Islet of Langerhans (tissue), 1 donor: ENCODE measurements around the gene CDIPT.
"Not testable (repeated sequence)": the region's sequence is repeated elsewhere in the genome, so short reads cannot be mapped to it uniquely, and the experiment has no call there.

Experiments used
- FAIRE-seq: peaks from one replicate; lab custom pipeline; 2011; peaks lifted over from hg19 to GRCh38; lab: Jason Lieb, UNC

CDIPT gene

DNA sequence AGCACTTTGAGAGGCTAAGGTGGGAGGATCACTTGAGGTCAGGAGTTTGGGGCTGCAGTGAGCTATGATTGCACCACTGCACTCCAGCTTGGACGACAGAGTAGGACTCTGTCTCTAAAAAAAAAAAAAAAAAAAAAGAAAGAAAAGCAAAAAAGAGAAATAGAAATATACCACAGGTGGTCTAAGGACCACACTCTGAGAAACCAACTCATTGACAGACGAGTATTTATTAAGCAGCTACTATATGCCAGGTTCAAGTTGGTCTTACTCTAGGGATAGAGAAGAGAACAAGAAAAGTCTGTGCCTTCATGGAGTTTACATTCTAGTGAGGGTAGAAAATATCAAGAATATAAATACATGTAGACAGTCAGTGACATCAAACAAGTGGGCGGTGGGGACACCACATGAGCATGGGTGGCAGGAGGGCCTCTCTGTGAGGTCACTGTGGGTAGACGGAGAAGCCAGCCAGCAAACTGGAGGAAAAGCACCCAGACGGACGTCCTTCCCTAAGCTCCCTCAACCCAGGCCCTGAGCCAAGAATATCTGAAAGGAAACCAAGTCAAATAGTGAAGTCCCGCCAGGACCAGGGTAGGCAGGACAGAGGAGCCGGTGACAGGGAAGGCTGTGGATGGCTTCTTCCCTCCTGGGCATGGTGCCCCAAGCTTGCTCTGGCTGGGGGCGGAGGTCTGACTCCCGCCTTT lies 4.7 kb downstream of the CDIPT start:
- FAIRE-seq = no peak

DNA sequence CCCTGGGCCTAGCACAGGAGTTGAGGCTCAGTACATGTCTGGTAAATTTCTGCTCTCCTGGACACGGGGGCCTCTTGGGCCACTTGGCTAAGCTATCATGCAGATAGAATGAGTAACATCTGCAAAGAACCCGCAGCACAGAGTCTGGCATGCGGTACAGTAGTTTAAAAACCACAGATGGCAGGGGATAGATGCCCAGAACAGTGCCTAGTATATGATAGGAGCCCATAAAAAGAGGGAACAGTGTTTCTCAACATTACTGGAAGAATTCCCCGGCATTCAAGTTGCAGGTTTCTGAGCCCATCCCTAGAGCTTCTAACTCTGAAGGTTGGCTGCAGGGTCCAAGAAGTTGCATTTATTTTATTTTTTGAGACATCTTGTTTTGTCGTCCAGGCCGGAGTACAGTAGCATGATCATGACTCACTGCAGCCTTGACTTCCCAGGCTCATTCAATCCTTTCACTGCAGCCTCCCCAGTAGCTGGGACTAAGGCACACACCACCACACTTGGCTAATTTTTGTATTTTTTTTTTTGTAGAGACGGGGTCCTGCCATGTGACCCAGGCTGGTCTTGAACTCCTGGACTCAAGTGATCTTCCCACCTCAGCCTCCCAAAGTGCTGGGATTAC lies 5.8 kb downstream of the CDIPT start:
- no peak for FAIRE-seq

DNA sequence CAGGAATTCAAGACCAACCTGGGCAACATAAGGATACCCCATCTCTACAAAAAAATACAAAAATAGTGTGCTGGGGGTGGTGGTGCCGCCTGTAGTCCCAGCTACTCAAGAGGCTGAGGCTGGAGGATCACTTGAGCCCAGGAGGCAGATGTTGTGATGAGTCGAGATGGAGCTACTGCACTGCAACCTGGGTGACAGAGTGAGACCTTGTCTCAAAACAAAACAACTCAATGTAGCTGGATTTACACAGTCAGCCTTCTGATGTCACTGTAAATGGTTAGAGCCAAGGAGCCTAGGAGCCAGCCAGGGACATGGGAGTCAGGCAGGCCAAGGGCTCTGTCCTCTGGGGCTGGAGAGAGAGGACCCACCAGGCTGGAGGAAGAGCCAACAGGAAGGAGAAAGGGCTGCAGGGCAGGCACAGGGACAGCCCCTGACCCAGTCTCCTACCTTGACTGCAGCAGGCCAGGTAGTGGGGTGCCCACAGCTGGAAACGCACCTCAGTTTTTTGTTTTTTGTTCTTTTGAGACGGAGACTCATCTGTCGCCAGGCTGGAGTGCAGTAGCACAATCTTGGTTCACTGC lies 8.4 kb downstream of the CDIPT start:
- no peak for FAIRE-seq

GRCh38 chr16:29852654-29853053 lies 10.4 kb downstream of the CDIPT start:
- FAIRE-seq = no peak

DNA sequence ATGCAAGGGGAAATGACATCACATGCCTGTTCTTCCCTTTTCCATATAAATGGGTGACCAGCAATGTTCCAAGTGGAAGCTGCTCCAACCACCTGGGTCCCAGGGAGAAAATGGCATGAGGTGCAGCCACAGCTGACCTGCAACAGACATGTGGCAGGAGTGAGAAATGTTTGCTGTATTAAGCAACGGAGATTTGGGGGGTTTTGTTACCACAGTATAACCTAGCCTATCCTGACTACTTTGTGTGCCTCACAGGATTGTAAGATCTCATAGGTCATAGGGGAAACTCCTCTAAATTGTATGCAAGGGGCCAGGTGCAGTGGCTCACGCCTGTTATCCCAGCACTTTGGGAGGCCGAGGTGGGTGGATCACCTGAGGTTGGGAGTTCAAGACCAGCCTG lies 12.0 kb downstream of the CDIPT start:
- no peak for FAIRE-seq

DNA sequence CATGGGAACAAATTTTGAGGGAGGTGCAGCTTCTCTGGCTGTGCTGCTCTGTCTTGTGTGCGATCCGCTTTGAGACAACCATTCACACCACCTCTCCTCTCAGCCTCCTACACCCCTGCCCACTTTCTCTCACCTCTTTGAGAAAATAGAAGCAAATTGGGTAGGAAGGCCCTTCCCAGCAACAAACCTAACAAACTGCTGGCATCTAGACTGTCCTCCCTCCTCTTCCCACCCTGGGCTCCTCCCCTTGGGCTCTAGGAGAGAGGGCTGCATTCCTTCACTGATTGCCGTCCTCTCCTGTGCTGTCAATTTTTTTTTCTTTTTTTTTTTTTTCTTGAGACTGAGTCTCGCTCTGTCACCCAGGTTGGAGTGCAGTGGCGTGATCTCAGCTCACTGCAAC lies 13.5 kb downstream of the CDIPT start:
- no peak for FAIRE-seq

DNA sequence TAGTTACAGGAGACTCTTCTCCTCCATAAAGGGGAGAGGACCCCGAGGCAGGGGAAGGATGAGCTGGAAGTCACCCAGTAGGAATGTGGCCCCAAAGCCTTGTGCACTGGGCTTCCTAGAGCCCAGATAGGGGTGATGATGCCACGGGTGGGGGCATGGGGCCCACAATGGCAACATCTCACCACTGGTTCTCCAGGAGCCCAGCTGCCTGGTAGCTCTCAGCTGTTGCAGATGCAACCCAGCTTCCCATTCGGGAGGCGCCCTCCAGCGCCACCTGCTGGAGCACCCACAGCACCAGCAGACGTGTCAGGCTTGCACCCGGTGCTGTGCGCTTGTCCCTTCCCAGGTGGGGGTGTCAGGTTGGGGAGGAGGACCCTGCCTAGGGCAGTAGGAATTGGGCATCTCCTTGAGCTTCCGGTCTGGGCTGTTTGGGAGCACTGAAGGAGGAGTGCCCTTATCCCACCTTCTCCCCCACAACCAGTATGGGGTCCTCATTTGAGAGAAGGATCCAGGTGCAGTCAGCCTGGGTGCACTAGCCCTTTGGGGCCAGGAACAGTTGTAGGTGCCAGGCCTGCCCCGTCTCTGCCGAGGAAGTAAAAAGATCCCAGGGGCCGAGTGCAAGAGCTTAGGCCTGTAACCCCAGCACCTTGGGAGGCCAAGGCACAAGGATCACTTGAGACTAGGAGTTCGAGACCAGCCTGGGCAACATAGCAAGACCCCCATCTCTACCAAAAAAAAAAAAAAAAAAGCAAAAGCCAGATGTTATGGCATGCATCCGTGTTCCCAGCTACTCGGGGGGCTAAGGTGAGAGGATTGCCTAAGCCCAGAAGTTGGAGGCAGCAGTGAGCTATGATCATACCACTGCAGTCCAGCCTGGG lies 14.4 kb downstream of the CDIPT start:
- FAIRE-seq = no peak

DNA sequence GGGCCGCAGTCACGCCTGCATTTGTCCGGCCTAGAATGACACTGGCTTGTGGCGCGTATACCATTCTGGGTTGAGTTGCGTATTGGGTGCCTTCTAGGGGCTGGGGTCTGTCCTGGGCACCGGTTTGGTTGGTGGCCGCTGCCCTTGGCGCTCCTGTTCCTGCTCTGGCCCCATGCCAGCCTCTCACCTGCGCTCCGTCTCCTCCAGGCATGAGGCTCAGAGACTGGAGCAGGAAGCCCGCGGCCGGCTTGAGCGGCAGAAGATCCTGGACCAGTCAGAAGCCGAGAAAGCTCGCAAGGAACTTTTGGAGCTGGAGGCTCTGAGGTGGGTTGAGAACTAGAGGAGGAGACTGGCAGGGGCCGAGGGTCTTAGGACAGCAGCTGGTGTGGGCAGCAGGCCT lies 17.4 kb downstream of the CDIPT start:
- no peak for FAIRE-seq

DNA sequence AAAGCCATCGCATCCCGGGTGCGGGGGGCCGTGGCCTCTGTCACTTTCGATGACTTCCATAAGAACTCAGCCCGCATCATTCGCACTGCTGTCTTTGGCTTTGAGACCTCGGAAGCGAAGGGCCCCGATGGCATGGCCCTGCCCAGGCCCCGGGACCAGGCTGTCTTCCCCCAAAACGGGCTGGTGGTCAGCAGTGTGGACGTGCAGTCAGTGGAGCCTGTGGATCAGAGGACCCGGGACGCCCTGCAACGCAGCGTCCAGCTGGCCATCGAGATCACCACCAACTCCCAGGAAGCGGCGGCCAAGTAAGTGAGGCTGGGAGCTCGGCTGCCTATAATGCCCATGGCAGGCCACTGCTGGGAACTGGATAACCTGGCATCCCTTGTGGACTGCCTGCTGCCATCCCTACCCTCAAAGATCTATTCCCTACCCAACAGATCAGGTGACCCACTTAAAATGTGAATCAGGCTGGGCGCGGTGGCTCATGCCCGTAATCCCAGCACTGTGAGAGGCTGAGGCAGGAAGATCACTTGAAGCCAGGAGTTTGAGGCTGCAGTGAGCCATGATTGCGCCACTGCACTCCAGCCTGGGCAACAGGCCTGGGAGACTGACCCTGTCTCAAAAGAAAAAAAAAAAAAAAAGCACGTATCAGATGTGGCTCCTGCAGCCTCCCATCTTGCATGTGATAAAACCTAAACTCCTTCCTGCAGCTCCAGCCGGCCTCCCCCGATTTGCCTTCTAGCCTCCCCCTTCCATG lies 18.3 kb downstream of the CDIPT start:
- no peak for FAIRE-seq

- no peak for FAIRE-seq
Observed at GRCh38 chr16:29843931-29844330, 19.1 kb downstream of the CDIPT start.

DNA sequence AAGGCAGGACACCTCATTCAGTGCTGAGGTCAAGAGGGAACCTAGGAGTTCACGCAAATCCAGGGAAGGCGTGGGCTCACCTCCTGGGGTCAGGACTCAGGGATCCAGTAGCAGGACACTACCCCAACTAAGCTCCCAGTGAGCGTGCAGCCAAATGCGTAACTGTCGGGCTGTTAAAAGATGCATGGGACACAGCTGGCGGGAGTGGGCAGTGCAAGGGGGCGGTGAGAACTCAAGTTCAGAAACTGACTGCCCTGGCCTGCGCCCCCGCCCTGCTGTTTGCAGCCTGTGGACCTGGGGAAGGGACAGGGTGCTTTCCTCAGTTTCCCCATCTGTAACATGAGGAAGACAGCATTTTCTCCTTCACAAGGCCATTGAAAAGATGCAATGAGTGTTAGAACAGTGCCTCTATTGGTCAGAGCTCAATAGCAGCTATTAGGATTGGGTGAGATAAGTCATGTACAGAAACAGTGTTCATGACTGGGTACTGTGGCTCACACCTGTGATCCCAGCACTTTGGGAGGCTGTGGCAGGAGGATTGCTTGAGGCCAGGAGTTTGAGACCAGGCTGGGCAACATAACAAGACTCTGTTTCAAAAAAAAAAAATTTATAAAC lies 20.2 kb downstream of the CDIPT start:
- FAIRE-seq = no peak

- FAIRE-seq = no peak
Observed at GRCh38 chr16:29841631-29842030, 21.4 kb downstream of the CDIPT start.

DNA sequence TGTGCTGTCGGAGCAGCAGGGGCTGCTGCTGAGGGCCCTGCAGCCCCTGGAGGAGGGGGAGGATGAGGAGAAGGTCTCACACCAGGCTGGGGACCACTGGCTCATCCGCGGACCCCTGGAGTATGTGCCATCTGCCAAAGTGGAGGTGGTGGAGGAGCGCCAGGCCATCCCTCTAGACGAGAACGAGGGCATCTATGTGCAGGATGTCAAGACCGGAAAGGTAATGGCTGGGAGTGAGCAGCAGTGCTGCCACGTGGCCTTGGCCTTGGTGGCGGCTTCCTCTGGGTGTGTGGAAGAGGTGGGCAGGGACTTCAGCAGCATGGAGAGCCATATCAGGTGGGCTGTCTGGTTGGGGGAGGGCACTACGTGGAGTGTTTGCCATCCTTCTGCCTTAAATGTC lies 22.8 kb downstream of the CDIPT start:
- FAIRE-seq = no peak

- FAIRE-seq = no peak
Observed at GRCh38 chr16:29839822-29840221, 23.2 kb downstream of the CDIPT start.

DNA sequence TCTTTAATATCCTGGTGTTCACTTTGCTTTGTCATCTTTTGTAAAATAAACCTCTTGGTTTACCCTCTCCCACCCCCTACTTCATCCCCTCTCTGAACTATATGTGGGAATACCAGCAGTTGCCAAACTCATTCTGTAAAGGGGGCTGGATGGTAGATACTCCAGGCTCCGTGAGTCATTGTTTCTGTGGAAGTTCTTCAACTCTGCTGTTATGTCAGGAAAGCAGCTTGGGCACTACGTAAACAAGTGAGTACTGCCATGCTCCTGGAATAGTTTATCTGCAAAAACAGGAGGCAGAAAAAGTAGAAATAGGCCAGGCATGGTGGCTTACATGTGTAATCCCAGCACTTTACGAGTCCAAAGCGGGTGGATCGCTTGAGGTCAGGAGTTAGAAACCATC lies 25.2 kb downstream of the CDIPT start:
- FAIRE-seq = no peak

GRCh38 chr16:29836623-29837022 lies 26.4 kb downstream of the CDIPT start:
- FAIRE-seq = no peak

GRCh38 chr16:29835926-29836325 lies 27.1 kb downstream of the CDIPT start:
- FAIRE-seq = no peak

- FAIRE-seq = no peak
Observed at GRCh38 chr16:29834079-29834478, 28.9 kb downstream of the CDIPT start.

- not testable (repeated sequence) for FAIRE-seq
Observed at GRCh38 chr16:29833219-29833618, 29.8 kb downstream of the CDIPT start.

DNA sequence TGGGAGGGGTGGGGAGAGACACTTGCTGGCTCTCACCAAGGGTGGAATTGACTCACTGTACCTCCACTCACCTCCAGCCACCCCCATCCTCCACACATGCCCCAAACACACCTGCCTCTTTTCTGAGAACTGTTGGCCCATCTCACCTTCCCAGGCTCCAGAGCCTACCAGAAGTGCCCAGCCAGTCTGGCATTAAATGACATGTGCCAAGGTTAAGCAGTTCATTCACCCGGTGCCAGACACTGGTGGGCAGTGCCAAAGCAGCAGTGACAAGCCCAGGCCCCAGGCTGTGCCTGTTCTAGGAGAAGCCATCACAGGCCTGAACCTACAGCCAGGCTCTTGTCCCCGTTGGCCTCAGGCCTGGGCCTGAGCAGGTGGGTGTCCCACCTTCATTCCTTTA lies 31.5 kb downstream of the CDIPT start:
- no peak for FAIRE-seq

DNA sequence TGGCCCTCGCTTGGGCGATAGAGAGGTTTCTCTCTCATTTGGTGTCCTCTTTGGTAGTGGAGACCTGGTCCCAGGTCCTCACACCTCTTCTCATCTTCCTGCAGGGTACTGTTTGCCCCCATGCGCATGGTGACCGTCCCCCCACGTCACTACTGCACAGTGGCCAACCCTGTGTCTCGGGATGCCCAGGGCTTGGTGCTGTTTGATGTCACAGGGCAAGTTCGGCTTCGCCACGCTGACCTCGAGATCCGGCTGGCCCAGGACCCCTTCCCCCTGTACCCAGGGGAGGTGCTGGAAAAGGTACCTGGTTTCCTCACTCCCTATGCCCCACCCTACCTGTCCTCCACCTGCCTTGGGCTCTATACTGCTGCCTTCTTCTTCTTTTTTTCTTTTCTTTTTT lies 32.3 kb downstream of the CDIPT start:
- no peak for FAIRE-seq

DNA sequence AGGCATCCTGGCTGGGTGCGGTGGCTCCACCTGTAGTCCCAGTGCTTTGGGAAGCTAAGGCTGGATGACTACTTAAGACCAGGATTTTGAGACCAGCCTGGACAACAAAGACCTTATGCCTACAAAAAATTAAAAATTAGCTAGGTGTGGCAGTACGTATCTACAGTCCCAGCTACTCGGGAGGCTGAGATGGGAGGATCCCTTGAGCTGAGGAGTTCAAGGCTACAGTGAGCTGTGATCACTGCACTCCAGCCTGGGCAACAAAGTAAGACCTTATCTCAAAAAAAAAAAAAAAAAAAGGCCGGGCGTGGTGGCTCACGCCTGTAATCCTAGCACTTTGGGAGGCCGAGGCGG lies 36.7 kb downstream of the CDIPT start:
- no peak for FAIRE-seq
